GM18867 (cell line): ENCODE results near the gene AP2B1.
"Not testable (repeated sequence)": the region's sequence is repeated elsewhere in the genome, so short reads cannot be mapped to it uniquely, and the experiment has no call there.

Experiments used
- ATAC-seq: cut with Tn5 transposase; IDR thresholded peaks from one replicate; pipeline ENCODE4 v1.9.1; 2021; ENCODE audit warnings: mild to moderate bottlenecking, moderate library complexity; ENCODE audit not compliant: unreplicated experiment

The AP2B1 gene

GRCh38 chr17:35569405-35569804 is 17.7 kb upstream of the AP2B1 start:
- no peak for ATAC-seq

- no peak for ATAC-seq
Observed at GRCh38 chr17:35575759-35576158, 11.4 kb upstream of the AP2B1 start.

DNA sequence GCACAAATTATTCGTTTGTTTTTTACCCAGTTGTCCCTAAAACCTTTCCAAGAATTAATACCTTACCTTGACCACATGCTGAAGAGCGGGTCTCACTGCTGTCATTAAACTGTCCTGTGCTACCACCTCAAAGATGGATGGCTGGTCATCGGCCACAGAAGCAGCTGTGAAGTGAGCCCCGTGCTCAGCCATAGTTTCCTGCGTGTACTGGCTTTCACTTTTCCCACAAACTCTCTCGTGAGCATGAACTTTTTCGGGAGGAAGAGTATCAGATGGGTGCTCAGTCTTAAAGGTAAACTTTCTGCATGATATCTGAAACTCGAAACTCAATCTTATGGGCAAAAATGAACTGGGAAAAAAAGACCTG is 9.3 kb upstream of the AP2B1 start:
- no peak for ATAC-seq

DNA sequence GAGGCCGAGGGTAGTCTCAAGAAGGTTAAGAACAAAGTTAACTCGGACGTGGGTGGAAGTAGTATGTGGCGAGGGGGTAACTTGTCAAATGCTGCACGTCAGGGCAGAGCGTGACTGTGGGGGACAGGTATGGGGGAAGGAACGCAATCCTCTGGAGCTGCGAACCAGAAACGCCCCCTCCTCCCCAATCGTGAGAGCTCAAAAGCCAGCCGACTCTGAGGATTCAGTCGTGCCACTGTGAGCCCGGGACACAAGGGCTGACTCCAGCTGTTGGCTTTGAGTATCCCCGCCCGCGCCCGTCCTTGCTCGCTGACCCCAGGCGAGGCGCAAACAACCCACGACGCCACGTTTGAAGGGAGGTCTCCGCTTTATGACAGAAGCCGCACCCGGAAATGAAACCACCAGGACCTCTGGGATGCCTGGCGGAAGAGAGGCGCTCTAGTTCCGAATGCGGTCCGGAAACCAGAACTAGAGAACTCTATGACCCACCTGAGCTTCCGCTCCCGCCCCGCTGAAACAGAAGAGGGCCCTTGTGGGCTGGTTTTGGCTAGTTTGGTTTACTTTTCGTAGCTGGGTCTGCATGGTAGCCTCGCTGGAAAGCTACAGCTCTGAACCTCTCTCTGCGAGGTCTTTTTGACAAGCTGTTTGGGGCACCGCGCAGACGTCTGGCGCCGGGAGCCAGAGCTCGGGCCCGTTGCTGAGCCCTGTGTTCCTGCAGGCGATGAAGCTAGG is 8.8 kb upstream of the AP2B1 start, which contains the start of gene PEX12:
TSS of gene PEX12 (minus strand) at position 375 of the 732 bp plus-strand sequence. CDS start 550 bp downstream, outside the sequence.
- peak; percentile 89 for ATAC-seq

DNA sequence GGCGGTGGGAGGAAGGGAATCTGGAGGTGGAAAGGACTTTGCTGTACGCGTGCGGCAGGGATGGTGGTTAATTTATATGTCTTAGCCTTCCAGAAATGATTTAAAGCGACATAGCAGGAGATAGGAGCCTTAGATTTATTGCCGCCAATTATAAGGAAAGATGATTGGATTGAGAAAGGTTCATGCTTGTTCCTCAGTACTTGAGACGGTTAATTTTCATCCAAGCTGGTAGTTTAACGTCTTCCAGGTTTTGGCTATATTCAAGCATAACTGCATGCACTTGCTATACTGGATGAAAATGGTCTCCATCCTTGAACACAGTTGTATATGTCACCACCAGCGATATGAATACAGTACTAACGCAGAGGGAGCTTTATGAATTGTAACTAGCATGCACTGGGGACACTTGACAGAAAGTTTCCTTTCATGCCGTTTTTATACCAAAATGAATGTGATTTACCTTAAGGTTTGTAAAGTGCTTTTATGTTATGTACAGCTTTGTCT is 8.1 kb upstream of the AP2B1 start:
- no peak for ATAC-seq

- no peak for ATAC-seq
Observed at GRCh38 chr17:35584061-35584460, 3.1 kb upstream of the AP2B1 start.

DNA sequence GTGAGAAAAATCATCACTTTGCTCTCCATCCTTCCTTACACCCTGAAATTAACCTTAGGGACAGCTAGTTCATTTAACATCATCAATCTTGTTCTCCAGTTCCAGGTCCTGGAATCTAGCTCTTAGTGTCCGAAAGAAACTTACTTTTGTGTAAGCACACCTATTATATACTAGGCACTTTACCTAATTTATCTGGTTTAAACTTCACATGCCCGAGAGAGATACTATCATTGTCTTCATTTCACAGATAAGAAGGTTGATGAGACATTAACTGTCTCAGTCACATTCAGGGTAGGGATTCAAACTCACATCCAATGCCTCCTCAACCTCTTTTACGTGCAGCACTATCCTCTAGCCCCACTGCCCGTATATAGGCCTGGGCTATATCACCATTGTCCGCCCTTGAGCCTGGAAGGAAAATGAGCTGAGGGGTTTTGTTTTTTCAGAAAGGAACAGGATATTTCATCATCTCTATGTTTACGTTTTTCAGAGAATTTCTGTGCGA is 501 bp upstream of the AP2B1 start:
- peak; percentile 12 for ATAC-seq

- ATAC-seq = no peak
Observed at GRCh38 chr17:35588196-35588920, 1.2 kb downstream of the AP2B1 start.

GRCh38 chr17:35596072-35596471 is 8.9 kb downstream of the AP2B1 start:
- no peak for ATAC-seq

GRCh38 chr17:35596530-35597233 is 9.6 kb downstream of the AP2B1 start:
- ATAC-seq = no peak

GRCh38 chr17:35597604-35598003 is 10.5 kb downstream of the AP2B1 start:
- no peak for ATAC-seq

- no peak for ATAC-seq
Observed at GRCh38 chr17:35603674-35604073, 16.6 kb downstream of the AP2B1 start.

DNA sequence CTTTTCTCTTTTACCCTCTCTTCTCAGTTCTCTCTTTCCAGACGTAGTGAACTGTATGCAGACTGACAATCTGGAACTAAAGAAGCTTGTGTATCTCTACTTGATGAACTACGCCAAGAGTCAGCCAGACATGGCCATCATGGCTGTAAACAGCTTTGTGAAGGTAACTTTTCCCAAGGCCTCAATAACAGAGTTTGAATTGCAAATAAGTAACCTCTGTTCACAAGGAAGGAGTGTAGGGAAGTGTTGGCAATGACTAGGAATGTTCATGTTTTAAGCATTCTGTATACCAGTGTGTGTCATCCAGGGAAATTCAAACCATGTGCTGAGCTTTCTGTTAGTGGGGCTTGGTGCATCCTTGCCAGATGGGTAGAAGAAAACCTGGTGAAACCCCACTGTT is 18.6 kb downstream of the AP2B1 start:
- ATAC-seq = no peak

DNA sequence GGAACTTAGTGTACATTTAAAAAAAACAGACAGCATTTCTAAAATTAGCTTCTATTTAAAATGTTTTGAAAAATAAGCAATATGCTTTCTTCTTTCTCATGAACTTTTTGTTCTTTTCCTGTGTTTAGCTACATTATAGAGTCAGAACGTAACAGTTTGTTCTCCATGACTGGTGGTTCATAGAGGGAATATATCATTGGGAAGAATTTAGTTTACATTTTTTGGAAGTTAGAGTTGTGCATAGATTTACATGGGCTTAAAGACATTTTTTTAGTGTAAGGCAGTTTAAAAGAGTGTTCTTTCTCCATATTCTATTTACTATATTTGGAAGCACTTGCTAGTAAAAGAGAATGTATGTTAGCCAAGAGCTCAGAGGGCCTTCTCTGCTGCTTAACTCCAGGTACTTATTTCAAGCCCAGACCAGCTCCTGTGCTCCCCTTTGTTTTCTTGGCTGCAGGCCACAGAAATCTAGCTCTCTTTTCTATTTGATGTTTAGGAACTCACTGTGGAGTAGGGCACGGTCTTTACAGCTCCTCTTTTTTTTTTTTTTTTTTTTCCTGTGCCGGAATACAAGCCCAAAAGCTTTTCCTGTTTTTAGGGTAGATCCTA is 20.2 kb downstream of the AP2B1 start:
- ATAC-seq = no peak

- no peak for ATAC-seq
Observed at GRCh38 chr17:35609831-35610230, 22.7 kb downstream of the AP2B1 start.

GRCh38 chr17:35610746-35611145 is 23.6 kb downstream of the AP2B1 start:
- not testable (repeated sequence) for ATAC-seq

DNA sequence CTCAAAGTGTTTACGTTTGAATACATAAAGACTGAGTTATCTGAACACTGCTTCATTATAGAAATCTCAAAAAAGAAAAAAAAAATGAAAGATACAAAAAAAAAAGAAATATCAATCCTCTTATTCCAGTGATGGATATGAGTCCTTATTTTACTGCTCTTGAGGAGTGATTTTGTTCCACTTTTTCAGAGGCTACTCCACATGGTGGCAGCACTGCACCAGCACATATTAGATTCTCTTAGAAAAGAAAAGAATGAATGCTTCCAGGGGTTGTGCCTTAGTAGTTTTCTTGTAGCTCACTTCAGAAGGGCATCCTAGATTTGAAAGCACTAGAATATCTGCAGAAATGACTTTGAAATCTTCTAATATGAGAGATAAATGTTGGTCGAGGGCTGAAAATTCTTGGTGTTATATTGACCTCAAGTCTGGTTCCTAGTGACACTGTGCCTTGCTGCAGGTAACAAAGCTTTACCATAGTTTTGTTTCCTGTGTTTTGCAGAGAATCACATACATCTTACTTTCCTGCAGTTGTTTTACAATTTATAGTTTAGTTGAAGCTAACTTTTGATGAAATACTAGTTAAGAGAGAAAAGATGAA is 25.9 kb downstream of the AP2B1 start:
- no peak for ATAC-seq

- no peak for ATAC-seq
Observed at GRCh38 chr17:35614810-35615209, 27.7 kb downstream of the AP2B1 start.

DNA sequence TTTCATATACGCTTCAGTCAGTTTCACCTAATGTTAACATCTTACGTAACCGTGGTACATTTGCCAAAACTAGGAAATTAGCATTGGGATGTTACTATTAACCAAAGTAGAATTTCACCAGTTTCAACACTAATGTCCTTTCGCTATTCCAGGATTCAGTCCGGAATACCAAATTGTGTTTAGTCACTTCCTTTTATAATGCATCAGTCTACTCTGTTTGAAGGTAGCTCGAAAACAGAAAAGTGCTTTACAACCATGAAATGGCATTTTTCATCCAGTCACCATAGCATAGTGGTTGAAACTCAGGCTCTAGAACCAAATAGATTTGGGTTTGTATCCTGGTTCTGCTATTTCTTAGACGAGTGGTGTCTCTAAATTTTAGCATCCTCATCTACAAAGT is 29.4 kb downstream of the AP2B1 start:
- no peak for ATAC-seq

DNA sequence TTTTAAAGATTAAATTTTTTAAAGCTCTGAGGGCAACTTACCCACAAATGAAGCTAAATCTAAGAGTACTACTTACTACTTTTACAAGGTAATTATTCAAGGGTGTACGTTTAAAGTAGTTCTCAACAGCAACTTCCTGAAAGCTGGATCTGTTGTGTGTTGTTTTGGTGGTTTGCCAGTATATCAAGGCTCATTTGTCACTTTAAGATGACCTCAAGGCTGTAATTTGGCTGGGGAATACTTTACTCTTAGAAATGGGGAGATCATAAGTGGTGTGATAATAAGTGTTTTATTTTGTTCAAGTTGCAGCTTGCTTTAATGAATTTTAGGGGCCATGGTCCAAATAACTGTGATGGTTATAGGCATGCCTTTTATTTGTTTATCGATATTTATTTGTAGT is 30.4 kb downstream of the AP2B1 start:
- no peak for ATAC-seq

DNA sequence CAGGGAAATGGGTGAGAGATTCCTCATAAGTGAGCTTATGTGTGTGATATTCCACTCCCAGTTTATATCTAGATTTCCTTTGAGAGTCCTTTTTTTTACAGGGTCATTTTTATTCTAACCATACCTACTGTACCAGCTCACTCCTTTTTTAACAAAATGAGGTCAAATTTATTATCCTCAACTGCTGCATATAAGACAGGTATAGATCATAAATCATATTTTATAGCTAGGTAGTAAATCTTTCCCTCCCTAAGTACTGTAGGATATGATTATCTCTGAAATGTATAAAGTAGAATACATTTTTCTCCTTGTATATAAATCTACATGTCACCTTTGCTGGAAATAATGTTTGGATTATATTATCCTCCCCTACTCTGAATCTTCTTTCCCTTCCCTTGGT is 31.5 kb downstream of the AP2B1 start:
- ATAC-seq = no peak
